HG03108 (cell line): ENCODE results near the gene IL19.
"Not testable (repeated sequence)": the region's sequence is repeated elsewhere in the genome, so short reads cannot be mapped to it uniquely, and the experiment has no call there.

Experiments used
- ATAC-seq: cut with Tn5 transposase; IDR thresholded peaks from one replicate; pipeline ENCODE4 v1.9.1; 2021; ENCODE audit warnings: moderate library complexity; ENCODE audit not compliant: unreplicated experiment

Gene IL19

GRCh38 chr1:206772243-206772937, 1.8 kb downstream of the IL19 start, which contains the start of gene IL10:
Gene IL10, minus strand, starts transcription at chr1:206772494. Its CDS starts 59 bp downstream, at chr1:206772435.
- no peak for ATAC-seq

- no peak for ATAC-seq
Observed at GRCh38 chr1:206774093-206774492, 3.5 kb downstream of the IL19 start.

GRCh38 chr1:206776229-206776628, 5.7 kb downstream of the IL19 start:
- ATAC-seq: no peak

GRCh38 chr1:206778031-206778430, 7.5 kb downstream of the IL19 start:
- no peak for ATAC-seq

GRCh38 chr1:206778911-206779310, 8.3 kb downstream of the IL19 start:
- not testable (repeated sequence) for ATAC-seq

- no peak for ATAC-seq
Observed at GRCh38 chr1:206779638-206780037, 9.1 kb downstream of the IL19 start.

- ATAC-seq: peak; percentile 64
Observed at GRCh38 chr1:206782448-206782847, 11.9 kb downstream of the IL19 start.

GRCh38 chr1:206783506-206783905, 12.9 kb downstream of the IL19 start:
- ATAC-seq: no peak

- peak; percentile 52 for ATAC-seq
Observed at GRCh38 chr1:206784471-206784903, 13.9 kb downstream of the IL19 start.

- no peak for ATAC-seq
Observed at GRCh38 chr1:206785182-206785765, 14.7 kb downstream of the IL19 start.

- ATAC-seq: no peak
Observed at GRCh38 chr1:206786212-206786886, 15.8 kb downstream of the IL19 start.

GRCh38 chr1:206787891-206788290, 17.3 kb downstream of the IL19 start:
- ATAC-seq: no peak

GRCh38 chr1:206788487-206789050, 18.0 kb downstream of the IL19 start:
- no peak for ATAC-seq

- no peak for ATAC-seq
Observed at GRCh38 chr1:206790502-206791250, 20.1 kb downstream of the IL19 start.

GRCh38 chr1:206792939-206793607, 22.5 kb downstream of the IL19 start:
- ATAC-seq: peak; percentile 44

GRCh38 chr1:206793620-206794019, 23.0 kb downstream of the IL19 start:
- no peak for ATAC-seq

GRCh38 chr1:206794294-206794908, 23.8 kb downstream of the IL19 start:
- no peak for ATAC-seq

- ATAC-seq: no peak
Observed at GRCh38 chr1:206796116-206796515, 25.5 kb downstream of the IL19 start.

- no peak for ATAC-seq
Observed at GRCh38 chr1:206796981-206797402, 26.4 kb downstream of the IL19 start.
